MM.1S (cell line): ENCODE results near the gene COMMD4.

Experiments used
- DNase-seq: peaks from one replicate; pipeline ENCODE4 v3.0.0-alpha.2; 2015
- H2AFZ ChIP-seq: fragments of 300-600 bp; sonication (generic); 2 replicates; pipeline ENCODE4 v1.6.0; 2016; ENCODE audit warnings: antibody characterized with exemption, low read length
- H3F3A ChIP-seq: fragments of 300-600 bp; sonication (generic); 2 replicates; pipeline ENCODE4 v1.6.1; 2016; ENCODE audit warnings: mild to moderate bottlenecking, antibody characterized with exemption, low read length, moderate library complexity, mixed read lengths; ENCODE audit not compliant: insufficient read depth
- H3K27ac ChIP-seq: fragments of 300-600 bp; sonication (generic); 2 replicates; pipeline ENCODE4 v1.5.1; 2016; ENCODE audit warnings: mild to moderate bottlenecking, low read length
- H3K27me3 ChIP-seq: fragments of 300-600 bp; sonication (generic); replicated peaks from 2 replicates; pipeline ENCODE4 v1.6.0; 2016; ENCODE audit warnings: low read length; ENCODE audit not compliant: insufficient read depth
- H3K36me3 ChIP-seq: fragments of 300-600 bp; sonication (generic); replicated peaks from 2 replicates; pipeline ENCODE4 v1.6.1; 2016; ENCODE audit warnings: mild to moderate bottlenecking, low read length, mixed read lengths; ENCODE audit not compliant: insufficient read depth
- H3K4me1 ChIP-seq: fragments of 300-600 bp; sonication (generic); 2 replicates; pipeline ENCODE4 v1.6.1; 2016; ENCODE audit warnings: low read length, mixed read lengths
- H3K4me2 ChIP-seq: fragments of 300-600 bp; sonication (generic); 2 replicates; pipeline ENCODE4 v1.6.0; 2016; ENCODE audit warnings: low read depth, low read length
- H3K4me3 ChIP-seq: fragments of 300-600 bp; sonication (generic); 2 replicates; pipeline ENCODE4 v1.5.1; 2016; ENCODE audit warnings: low read length, mixed read lengths
- H3K79me2 ChIP-seq: fragments of 300-600 bp; sonication (generic); 2 replicates; pipeline ENCODE4 v1.6.1; 2016; ENCODE audit warnings: mixed run types, low read length, mixed read lengths
- H3K9ac ChIP-seq: fragments of 300-600 bp; sonication (generic); 2 replicates; pipeline ENCODE4 v1.6.1; 2016; ENCODE audit warnings: low read length, mixed read lengths
- H3K9me2 ChIP-seq: fragments of 300-600 bp; sonication (generic); replicated peaks from 2 replicates; pipeline ENCODE4 v1.6.1; 2016; ENCODE audit warnings: mild to moderate bottlenecking, low read length, mixed read lengths; ENCODE audit not compliant: insufficient read depth
- H3K9me3 ChIP-seq: fragments of 300-600 bp; sonication (generic); replicated peaks from 2 replicates; pipeline ENCODE4 v1.6.1; 2016; ENCODE audit warnings: mild to moderate bottlenecking, low read length, mixed read lengths; ENCODE audit not compliant: insufficient read depth
- H4K20me1 ChIP-seq: fragments of 300-600 bp; sonication (generic); 2 replicates; pipeline ENCODE4 v1.6.1; 2016; ENCODE audit warnings: mild to moderate bottlenecking, low read length, moderate library complexity, mixed read lengths; ENCODE audit not compliant: insufficient read depth
- EZH2 ChIP-seq: fragments of 300-600 bp; sonication (generic); optimal IDR thresholded peaks from 2 replicates; pipeline ENCODE3; 2017; ENCODE audit warnings: low read depth, mild to moderate bottlenecking, antibody characterized with exemption, low read length, mixed read lengths
- EZH2phosphoT487 ChIP-seq: fragments of 300-600 bp; sonication (generic); IDR thresholded peaks from 2 replicates; pipeline ENCODE4 v1.6.1; 2018; ENCODE audit warnings: antibody characterized with exemption, low read length
- TF ChIP-seq, protein P1 (sequence below): fragments of 300-600 bp; sonication (generic); IDR thresholded peaks from 2 replicates; pipeline ENCODE4 v1.5.1; 2016; ENCODE audit warnings: antibody characterized with exemption, low read length, mixed read lengths

The COMMD4 gene

DNA sequence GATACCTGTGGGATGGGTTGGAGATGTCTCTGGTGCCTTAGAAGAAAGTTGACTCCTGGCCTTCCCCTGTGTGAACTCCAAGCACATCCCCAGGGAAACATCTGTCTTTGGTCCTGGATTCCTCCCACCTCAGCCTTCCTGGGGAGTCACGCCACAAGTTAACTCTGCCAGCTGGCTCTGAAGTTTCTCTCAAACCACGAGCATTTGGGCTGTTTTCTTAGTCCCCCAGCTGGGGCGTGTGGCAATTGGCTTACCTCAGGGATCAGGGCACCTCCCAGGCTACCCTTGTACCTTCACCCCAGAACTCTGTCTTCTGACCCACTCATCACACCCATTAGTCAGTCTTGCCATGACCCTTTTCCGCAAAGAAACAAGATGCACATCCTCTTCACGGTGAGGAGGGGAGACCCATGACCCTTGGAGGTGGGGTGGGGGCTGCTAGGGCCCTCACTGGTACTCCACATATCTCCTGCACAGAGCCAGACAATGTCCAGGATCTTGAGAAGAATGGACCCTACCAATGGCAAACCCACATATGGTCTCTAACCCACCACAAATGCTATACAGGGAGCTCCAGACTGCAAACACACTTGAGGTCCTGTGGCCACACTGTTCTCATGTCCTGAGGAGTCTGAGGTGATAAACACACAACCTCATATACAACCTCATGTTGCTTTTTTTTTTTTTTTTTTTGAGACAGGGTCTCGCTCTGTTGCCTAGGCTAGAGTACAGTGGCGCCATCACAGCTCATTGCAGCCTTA is 14.9 kb downstream of the COMMD4 start:
- TF ChIP-seq EZH2 (no peak), EZH2phosphoT487 (no peak)
- TF ChIP-seq, protein P1, sequence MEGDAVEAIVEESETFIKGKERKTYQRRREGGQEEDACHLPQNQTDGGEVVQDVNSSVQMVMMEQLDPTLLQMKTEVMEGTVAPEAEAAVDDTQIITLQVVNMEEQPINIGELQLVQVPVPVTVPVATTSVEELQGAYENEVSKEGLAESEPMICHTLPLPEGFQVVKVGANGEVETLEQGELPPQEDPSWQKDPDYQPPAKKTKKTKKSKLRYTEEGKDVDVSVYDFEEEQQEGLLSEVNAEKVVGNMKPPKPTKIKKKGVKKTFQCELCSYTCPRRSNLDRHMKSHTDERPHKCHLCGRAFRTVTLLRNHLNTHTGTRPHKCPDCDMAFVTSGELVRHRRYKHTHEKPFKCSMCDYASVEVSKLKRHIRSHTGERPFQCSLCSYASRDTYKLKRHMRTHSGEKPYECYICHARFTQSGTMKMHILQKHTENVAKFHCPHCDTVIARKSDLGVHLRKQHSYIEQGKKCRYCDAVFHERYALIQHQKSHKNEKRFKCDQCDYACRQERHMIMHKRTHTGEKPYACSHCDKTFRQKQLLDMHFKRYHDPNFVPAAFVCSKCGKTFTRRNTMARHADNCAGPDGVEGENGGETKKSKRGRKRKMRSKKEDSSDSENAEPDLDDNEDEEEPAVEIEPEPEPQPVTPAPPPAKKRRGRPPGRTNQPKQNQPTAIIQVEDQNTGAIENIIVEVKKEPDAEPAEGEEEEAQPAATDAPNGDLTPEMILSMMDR: no peak
- Histone ChIP-seq H3K27me3 (no peaks in the 10 kb centered on the region), H3K27ac (no peak overlapping the region), H3K36me3 (no peaks in the 10 kb centered on the region), H3K4me3 (no peak overlapping the region), H3K9ac (no peak overlapping the region), H2AFZ (no peak overlapping the region), H3F3A (no peaks in the 10 kb centered on the region), H4K20me1 (no peaks in the 10 kb centered on the region), H3K9me3 (no peaks in the 10 kb centered on the region), H3K4me1 (no peaks in the 10 kb centered on the region), H3K9me2 (no peaks in the 10 kb centered on the region), H3K79me2 (no peaks in the 10 kb centered on the region), H3K4me2 (no peak overlapping the region)
- DNase-seq: no peak

DNA sequence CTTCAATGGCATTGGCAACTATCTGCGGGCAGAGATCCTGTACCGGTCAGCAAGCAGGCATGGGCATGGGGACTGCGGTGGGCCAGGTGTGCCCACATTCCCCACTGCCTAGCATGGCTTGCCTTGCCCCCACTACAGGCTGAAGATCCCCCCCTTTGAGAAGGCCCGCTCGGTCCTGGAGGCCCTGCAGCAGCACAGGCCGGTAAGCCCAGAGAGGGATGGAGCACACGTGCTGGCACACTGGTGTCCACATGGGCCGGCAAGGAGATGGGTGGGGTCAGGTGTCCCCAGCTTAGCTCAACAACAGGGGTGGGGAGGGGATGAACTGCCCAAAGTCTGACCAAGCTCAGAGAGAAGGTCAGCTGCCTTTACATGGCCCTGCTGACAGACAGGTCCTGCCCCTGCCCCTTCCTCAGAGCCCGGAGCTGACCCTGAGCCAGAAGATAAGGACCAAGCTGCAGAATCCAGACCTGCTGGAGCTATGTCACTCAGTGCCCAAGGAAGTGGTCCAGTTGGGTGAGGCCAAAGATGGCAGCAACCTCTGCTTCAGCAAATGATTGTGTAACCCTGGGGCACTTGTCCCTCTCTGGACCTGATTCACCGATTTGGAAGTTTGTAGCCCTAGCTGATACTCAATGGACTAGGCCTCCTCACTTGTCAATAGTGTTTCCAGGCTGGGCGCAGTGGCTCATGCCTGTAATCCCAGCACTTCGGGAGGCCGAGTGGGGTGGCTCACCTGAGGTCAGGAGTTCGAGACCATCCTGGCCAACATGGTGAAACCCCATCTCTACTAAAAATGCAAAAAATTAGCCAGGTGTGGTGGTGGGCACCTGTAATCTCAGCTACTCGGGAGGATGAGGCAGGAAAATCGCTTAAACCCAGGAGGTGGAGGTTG is 16.6 kb downstream of the COMMD4 start:
- TF ChIP-seq EZH2phosphoT487 (no peak), EZH2 (no peak)
- TF ChIP-seq, protein P1: no peak
- no peak overlapping the region for H3K9ac ChIP-seq
- H3K9me2 ChIP-seq: no peaks in the 10 kb centered on the region
- H3K27me3 ChIP-seq: no peaks in the 10 kb centered on the region
- H2AFZ ChIP-seq: no peak overlapping the region
- no peaks in the 10 kb centered on the region for H3F3A ChIP-seq
- H3K4me1 ChIP-seq: no peaks in the 10 kb centered on the region
- H3K36me3 ChIP-seq: no peaks in the 10 kb centered on the region
- H3K9me3 ChIP-seq: no peaks in the 10 kb centered on the region
- no peak overlapping the region for H3K4me3 ChIP-seq
- DNase-seq: no peak
- no peaks in the 10 kb centered on the region for H3K79me2 ChIP-seq
- H4K20me1 ChIP-seq: no peaks in the 10 kb centered on the region
- no peak overlapping the region for H3K27ac ChIP-seq
- no peak overlapping the region for H3K4me2 ChIP-seq

DNA sequence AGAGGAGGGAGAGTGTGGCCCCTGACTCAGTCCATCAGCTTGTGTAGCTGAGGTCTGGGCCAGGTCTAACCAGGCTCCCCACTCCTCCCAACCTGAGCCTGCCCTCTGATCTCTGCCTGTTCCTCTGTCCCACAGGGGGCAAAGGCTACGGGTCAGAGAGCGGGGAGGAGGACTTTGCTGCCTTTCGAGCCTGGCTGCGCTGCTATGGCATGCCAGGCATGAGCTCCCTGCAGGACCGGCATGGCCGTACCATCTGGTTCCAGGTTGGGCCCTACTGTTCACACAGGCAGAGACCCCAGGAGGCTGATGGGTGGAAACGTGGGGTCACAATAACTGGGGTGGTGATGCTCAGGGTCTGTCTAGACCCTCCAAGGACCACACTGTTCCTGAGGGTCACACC is 17.7 kb downstream of the COMMD4 start:
- H3K4me3 ChIP-seq: no peak overlapping the region
- H3K9me3 ChIP-seq: no peaks in the 10 kb centered on the region
- H3K4me1 ChIP-seq: no peaks in the 10 kb centered on the region
- H3K27me3 ChIP-seq: no peaks in the 10 kb centered on the region
- no peak overlapping the region for H3K9ac ChIP-seq
- no peak overlapping the region for H3K27ac ChIP-seq
- DNase-seq: no peak
- H2AFZ ChIP-seq: no peak overlapping the region
- H3K4me2 ChIP-seq: no peak overlapping the region
- TF ChIP-seq EZH2phosphoT487 (no peak), EZH2 (no peak)
- TF ChIP-seq, protein P1: no peak
- no peaks in the 10 kb centered on the region for H4K20me1 ChIP-seq
- H3K9me2 ChIP-seq: no peaks in the 10 kb centered on the region
- H3F3A ChIP-seq: no peaks in the 10 kb centered on the region
- no peaks in the 10 kb centered on the region for H3K36me3 ChIP-seq
- no peaks in the 10 kb centered on the region for H3K79me2 ChIP-seq
